Renal pelvis (tissue), 4 donors: Measurements from ENCODE around the gene CLEC16A. TPM values are rescaled to one million over a fixed set of nuclear protein-coding genes. Genes with fewer than 3 reads are reported as not detected.

Experiments
- DNase-seq: peaks from one replicate; pipeline ENCODE4 v3.0.0-alpha.2; 2013
- polyA plus RNA-seq, 3 donors: library from polyadenylated mRNA; unstranded; fragments of 120-200 nt; gene quantifications; one replicate each; pipeline ENCODE4 v1.2.1, GENCODE V29; 2013; ENCODE audit not compliant: insufficient read length in 3 of 3

The CLEC16A gene
- polyA plus RNA-seq, 3 donors = 22.5 to 26.3 (median 25.2) TPM

DNA sequence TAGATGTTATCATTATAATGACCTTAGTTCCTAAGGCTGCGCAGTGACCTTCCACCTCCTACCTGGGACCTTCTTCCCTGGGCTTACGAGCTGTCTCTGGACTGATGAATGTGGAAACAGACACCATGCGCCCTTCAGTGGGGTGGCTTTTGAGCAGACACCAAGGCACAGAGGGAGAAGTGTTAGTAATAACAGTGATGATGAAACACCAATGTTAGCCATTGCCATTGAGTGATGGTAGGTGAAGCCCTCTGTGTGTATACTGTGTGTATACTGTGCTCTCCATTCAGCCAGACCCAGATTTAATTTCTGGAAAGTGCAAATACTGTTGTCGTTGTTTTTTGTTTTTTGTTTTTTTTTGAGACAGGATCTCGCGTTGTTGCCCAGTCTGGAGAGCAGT, 44.5 kb downstream of the CLEC16A start:
- DNase-seq = no peak

DNA sequence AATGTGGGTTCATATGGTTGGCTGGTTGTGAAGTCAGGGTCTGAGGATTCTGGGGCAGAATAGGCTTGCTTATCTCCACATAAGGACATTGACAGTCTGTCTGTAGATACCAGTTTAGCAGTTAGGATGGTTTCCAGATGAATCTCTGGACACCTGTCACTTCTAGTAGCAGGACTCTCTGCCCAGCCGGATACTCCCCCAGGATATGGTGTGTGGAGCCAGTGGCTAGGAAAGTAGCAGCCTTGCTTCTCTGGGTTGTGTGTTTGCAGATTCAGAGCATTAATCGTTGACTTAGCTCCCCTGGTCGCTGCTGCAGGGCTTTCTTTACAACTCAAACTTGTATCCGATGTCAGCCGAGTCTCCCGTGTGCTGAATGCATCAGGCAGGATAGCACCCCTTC, 45.2 kb downstream of the CLEC16A start:
- DNase-seq = peak; percentile 48

DNA sequence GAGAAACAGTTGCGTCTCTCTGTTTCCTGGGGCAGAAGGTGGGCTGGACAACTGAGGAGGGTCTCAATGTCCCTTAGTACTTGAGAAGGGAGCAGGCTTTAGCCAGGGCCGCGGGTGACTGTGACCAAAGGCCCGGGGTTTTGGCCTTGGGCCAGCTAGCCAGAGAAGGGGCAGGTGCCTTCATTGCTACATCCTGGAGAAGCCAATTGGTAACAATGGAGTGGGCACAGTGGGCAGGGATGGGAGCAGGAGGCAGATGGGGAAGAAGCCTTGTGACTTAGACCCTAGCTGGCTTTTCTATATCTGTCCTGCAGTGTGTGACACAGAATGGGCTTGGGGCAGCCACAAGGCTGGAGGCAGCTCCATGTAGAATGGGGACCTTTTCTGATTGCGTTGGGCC, 46.0 kb downstream of the CLEC16A start:
- no peak for DNase-seq

DNA sequence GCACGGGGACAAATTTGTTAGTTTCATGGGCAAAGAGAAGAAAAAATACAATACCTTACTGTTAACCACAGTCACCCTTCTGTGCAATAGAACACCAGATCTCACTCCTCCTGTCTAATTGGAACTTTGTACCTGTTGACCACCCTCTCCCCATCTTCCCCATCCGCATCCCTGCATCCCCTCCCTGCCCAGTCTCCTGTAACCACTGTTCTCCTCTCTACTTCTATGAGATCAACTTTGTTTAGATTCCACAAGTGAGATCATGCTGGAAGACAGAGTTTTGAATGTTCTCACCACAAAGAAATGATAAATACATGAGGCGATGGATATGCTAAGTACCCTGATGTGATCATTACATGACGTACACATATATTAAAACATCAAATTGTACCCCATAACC, 47.7 kb downstream of the CLEC16A start:
- no peak for DNase-seq

DNA sequence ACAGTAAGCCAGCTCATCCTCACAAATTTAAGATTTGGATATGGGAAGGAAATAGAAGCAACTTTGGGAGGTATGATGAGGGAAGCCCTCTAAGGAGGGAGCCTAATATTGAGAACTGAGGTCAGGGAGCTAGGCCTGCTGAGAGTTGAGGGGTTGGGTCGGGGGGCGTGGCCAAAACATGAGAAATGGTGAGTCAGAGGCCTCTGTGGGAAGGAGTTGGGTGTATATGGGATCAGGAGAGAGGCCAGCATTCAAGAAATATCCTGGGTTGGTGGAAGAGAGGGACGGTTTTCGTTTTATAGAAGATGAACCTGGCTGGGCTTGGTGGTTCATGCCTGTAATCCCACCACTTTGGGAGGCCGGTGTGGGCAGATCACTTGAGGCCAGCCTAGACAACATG, 48.4 kb downstream of the CLEC16A start:
- DNase-seq = no peak

DNA sequence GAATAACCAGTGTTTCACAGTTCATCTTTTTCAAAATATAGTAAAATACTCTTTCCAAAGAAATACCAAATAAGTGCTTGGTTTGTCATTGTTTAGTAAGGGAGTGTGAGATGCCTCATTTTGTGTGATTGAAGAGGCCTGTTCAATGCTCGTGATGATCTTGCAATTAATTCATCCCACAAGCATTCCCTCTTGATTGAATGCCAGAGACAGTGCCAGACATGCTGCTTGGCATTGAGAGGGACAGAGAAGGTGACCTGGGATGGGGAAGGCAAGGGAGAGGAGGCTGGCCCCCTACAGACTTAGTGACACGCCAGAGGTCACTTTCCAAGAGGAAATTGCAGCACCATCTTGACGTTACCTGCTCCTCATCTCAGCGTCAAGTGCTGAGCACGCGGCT, 49.3 kb downstream of the CLEC16A start:
- no peak for DNase-seq

DNA sequence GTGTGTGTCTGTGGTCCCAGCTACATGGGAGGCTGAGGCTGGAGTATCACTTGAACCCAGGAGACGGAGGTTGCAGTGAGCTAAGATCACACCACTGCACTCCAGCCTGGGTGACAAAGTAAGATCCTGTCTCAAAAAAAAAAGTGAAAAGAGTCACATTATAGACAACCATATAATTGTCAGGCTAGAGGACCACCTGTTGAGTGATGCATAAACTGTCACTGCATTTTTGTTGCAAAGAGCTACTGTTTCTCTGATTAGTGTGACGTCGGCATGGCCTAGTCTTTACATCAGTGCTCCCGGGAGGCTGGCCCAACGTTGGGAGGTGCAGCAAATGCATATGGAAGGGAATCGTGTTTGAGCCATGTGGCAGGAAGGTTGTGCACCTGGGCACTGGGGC, 50.2 kb downstream of the CLEC16A start:
- DNase-seq = no peak

DNA sequence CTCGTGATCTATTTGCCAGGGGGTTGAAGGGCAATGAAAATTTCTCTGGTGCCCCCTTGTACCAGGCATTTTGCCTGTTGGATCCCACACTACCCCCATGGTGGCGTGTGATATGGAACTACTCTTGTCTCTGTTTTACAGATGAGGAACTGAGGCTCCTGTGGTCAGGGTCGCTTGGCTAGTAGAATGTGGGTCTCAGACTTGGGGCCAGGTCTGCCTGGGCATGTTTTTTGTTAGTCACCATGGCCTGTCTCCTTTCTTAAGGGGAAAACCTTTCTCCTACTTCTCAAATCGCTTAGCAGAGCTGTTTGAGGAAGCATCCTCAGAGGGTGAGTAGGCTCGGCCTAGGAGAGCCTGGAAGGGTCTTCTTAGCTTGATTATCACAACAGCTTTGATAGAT, 51.2 kb downstream of the CLEC16A start:
- DNase-seq = no peak

DNA sequence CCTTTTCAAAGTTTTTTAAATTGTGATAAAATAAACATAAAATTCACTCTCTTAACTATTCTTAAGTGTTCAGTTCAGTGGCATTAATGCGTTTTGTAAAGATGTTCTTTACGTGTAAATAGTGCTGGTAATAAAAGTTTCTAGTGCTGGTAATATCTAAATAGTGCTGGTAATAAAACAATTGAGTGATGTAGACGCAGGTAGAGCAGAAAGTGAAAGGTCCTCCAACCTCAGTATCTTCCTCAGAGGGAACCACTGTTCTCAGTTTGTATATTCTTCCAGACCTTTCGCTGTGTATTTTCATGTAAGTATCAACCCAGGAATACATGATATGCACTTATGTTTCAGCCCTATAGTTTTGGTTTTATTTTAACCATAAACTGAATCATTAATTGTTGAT, 53.1 kb downstream of the CLEC16A start:
- DNase-seq = no peak

DNA sequence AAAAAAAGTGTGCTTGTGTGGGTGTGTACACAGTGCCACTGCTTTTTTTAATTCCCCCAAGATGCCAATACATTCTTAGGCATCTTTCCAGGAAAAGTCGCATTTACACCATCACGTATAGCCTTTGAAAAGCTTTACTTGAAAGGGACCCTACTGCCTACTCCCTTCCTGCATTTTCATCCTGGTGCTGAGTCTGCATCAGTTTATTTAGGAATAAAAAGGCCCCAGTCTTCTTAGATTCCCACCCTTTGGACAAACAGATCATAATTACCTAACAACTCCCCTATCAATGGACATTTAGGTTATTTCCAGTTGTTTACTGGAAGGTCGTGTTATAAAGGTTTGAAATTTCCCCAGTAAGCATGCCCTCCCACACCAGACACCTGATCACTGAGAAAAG, 54.9 kb downstream of the CLEC16A start:
- no peak for DNase-seq

DNA sequence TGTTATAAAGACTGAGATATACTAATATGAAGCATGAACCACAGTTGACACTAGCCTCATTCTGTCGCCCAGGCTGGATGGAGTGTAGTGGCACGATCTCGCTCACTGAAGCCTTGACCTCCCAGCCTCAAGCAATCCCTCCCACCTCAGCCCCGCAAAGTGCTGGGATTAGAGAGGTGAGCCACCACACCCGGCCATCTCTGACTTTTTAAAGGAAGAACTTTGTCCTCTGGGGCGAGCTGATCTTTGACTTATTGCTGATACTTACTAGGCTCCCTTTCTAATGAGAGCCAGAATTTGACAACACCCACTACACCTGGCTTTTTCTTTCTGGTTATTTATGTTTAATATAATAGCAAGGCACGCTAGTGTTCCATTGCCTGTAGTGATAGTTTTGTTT, 57.2 kb downstream of the CLEC16A start:
- DNase-seq = no peak

DNA sequence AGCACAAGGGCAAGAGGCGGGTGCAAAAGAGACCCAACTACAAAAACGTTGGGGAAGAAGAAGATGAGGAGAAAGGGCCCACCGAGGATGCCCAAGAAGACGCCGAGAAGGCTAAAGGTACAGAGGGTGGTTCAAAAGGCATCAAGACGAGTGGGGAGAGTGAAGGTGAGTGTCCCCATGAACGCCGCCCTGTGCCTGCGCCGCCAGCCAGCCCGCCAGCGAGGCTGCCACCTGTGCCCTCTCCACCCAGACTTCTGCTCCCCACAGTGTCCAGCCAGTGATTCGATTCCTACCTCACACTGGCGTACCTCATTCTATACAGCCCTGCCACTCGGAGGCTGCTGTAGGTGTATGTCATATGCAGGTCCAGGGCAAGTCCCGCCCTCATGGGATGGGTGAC, 58.8 kb downstream of the CLEC16A start:
- DNase-seq = no peak

DNA sequence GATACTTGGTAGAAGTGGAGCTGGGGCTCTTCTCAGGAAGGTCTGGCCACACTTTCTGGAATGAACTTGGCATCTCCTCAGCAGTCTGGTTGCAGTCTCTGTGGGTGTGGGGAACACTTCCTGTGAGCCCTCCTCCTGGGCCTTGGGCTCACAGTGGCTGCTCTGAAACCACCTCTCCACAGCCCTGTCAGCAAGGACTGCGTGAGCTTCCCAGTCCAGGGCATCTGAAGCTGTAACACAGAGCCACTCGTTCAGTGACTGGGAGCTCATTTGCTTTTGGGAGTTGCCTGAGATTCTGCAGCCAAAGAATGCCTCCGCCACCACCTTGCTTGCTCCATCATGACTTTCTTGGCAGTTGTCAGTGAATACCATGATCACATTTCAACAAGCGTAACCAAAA, 60.0 kb downstream of the CLEC16A start:
- no peak for DNase-seq

DNA sequence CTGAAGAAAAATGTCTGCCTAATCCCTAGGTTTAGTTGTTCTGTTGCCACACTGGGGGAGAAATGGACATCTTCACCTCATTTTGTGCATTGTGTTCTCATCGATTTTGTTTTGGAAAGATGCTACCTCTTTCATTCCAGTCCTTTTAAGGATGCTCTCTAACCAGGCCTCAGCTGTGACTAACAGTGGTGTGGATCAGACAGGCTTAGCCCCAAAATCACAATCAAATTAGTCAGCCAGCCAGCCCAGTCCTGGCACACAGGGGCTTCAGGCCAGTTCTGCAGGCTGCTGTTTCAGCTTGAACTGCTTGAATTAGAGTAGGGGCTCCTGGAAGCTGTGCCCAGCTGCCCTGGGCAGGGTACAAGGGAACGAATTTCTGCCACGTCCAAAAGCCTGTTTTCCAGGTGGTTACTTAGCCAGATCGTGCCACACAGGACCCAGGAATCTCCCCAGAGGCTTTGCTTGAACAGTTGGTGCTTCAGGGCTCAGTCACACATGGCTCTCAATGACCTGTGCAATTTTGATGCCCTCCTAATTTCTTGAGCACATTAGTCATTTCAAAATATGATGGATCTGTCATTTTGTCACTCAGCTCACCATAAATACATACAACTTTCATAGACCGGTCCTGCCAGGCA, 60.7 kb downstream of the CLEC16A start:
- no peak for DNase-seq

DNA sequence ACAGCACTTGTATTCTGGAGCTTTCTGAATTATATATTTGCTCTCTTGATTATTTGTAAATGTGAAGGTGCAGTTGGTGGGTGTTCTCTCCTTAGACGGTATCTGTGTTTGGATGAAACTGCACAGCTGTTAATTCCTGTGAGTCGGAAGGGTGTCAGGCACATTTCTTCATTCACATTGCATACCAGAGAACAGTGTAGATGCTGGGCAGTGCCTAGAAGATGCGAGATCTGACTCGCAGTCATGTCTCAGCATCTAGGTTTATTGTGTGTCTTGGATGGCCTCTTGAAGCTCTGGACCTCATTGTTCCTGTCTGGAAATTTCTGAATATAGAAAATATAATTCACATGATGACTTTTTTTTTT, 61.2 kb downstream of the CLEC16A start:
- no peak for DNase-seq

DNA sequence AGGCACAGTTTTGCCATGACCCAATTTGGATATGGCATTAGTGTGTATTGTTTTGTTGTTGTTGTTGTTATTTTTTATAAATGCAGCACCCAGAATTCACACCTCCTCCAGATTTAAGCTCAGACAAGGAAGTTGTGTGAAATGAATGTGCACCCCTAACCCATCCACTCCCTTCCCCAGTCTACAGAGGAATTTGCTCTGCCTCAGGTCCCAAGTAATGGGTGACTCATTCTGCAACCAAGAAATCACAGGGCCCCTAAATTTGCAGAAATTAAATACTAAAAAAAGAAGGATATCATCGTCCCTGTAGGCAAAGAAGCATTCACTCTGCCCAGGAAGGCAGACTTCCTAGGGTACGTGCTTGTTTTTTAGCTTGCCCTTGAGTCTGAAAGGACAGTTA, 62.3 kb downstream of the CLEC16A start:
- DNase-seq = no peak

DNA sequence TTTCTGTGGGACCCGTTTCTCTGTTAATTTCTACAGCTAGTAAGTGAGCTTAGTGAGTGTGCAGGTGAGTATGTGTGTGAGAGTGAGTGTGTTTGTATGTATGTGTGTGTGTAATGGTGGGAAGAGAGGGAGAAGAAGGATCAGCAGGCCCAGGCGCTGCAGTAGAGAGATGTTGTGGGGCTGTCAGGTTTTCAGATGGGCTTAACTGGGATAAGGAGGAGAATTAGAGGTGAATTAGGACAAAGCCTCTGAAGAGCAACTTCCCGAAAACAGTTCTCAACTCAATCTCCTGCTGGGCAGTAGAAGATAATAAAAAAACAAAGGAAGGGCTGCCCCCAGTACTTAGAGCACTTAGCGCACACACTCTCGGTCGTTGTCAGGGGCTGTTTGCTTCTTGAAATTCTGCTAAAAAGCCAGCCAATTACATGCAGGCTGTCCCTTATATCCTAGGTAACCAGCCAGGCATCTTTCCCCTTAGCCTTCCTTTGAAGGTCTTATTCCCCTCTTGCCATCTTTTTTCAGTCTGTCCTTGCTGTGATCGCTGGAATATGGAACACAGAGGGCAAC, 63.4 kb downstream of the CLEC16A start:
- no peak for DNase-seq

DNA sequence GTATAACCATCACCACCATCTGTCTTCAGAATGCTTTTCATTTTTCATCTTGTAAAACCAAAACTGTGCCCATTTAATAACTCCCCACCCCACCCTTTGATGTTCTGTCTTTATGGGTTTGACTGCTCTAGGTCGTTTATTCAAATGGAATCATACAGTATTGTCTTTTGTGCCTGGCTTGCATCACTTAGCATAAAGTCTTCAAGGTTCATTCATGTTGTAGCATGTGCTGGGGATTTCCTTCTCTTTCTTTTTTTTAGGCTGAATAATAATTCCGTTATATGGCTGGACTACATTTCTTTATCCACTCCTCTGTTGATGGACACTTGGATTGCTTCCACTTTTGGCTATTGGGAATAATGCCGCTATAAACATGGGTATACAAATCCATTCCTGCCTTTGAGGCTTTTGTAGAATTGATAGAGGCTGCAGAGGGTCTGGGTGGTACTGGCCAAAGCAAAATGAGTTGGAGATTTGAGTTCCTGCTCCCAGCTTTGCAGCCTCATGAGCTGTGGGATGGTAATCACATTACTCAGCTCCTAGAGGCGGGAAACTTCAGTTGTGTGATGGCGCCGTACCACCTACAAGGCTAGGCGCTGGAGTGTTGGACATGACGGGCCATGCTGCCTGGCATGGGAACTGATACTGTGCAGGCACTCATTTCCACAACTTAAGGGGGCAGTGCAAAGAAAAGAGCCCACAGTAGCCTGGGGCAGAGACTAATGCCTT, 64.8 kb downstream of the CLEC16A start:
- DNase-seq = no peak

DNA sequence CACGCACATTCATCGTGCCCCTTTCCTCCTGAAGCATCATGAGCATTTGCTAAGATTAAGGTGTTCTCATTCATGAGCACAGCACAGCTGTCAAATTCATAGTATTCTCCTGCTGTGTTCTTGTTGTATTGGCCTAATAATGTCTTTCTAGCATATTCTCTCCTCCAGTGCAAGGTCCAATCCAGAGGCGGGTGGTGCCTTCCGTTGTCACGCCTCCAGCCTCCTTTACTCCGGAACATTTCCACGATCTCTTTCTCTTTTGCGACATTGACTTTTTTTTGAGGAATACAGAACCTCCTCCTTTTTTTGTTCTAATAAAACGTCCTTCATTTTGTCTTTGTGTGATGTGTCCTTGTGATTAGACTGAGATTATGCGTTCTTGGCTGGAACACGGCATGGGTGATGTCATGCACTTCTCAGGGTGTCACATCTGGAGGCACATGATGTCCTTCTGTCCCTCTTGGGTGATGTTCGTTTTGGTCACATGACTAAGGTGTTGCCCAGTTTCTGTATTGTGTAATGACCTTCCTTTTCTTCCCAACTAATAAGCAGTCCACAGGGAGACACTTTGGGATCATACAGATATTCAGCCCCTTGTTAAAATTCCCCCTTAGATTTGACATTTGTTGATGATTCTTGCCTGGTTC, 66.3 kb downstream of the CLEC16A start:
- DNase-seq = no peak

DNA sequence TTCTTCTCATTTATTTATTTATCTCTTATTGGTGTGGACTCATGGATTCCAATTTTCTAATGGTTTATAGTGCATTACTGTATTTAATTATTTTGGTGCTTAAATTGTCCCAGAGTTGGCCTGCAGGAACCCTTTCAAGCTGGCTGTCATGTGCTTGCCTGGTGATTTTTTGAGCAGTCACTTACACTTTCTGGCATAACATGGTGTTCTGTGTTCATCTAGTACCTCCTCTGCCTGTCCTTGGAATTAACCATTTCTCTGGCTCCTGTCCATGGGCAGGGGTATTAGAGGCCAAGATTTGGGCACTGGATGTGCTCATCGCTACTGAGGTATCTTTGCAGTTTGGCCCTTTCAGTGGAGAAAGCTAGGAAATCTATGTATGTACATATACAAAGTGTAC, 67.0 kb downstream of the CLEC16A start:
- DNase-seq = no peak

DNA sequence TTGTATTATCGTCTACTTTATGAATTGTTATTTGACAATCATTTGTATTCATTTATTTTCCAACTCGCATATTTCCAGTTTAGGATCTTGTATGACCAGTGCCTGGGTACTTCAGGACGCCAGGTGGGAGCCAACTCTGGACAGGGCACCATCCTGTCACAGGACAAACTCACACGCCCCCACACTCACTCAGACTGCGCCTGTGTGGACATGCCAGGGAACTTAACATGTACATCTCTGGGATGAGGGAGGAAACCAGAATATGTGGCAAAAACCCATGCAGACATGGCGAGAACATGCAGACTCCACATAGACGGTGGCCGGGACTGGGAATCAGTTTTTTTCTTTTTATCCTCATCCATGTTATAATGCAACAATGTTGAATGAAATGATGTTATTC, 68.5 kb downstream of the CLEC16A start:
- no peak for DNase-seq

DNA sequence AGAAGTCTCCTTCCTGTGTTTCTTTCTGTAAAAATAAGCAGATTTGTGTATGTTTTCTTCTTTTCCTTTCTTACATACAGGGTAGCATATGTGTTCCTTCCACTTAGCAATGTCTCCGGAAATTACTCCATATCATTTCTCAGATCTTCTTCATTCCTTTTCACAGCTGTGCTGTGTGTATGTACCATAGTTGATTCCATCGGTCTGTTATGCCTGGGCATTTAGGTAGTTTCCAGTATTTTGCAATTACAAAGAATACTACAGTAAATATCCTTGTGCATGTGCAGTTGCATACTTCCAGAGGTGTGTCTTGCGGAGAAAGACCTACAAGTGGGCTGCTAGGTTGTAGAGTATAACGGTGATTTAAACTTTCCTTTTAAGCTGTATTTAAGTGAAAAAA, 69.8 kb downstream of the CLEC16A start:
- no peak for DNase-seq

DNA sequence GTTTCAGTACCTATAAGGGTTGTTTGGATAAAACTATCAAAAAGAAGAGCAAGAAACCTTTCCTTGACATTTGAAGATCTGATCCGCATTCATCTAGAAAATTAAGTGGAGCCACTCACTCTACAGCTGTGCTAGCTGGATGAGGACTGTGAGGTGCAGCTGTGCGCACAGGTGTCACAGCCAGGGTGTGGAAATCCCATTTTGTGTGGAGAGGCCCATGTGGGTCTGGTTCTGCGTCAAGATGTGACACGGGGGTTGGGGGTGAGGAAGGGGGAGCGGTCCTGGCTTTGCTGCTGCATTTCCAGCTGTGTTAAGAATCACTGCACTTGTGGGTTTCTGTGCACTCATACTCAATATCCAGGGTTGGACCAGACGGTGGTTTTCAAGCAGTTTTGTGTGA, 70.7 kb downstream of the CLEC16A start:
- DNase-seq = no peak
